Panc1 (cell line): ENCODE measurements around the gene CFAP299. TPM values are rescaled to one million over a fixed set of nuclear protein-coding genes. Genes with fewer than 3 reads are reported as not detected.

Source experiments
- ATAC-seq: fragments of 200-7000 bp; cut with Tn5 transposase; 2 replicates; pipeline ENCODE4 v1.9.1; 2020; ENCODE audit warnings: mild to moderate bottlenecking, moderate library complexity
- BruUV-seq: library from RNA; stranded (reverse); fragments of 400-500 nt; replicated peaks from 2 replicates; lab custom pipeline; 2021; lab: Mats Ljungman, UMichigan
- CTCF ChIA-PET: fragments of 300-600 bp; sonication (Branson Sonifier 250); formaldehyde crosslinking; loops from one replicate; lab custom pipeline; 2022; ENCODE audit warnings: antibody characterized with exemption; lab: Charles Lee
- POLR2A ChIA-PET: fragments of 300-600 bp; sonication (Branson Sonifier 250); formaldehyde crosslinking; loops from one replicate; lab custom pipeline; 2022; ENCODE audit warnings: antibody characterized with exemption; lab: Charles Lee
- DNase-seq: peaks from one replicate; pipeline ENCODE4 v3.0.0-alpha.2; 2010; ENCODE audit warnings: low read depth, low spot score
- H3K27ac ChIP-seq: 2 replicates; pipeline ENCODE4 v1.5.1; 2011; ENCODE audit warnings: mild to moderate bottlenecking, low read length, inconsistent platforms
- H3K27me3 ChIP-seq: fragments of 200-500 bp; sonication (Bioruptor generic); 2 replicates; pipeline ENCODE4 v1.6.0; 2014; ENCODE audit warnings: low read length, inconsistent platforms; ENCODE audit not compliant: control insufficient read depth, insufficient read depth
- H3K36me3 ChIP-seq: fragments of 200-500 bp; sonication (Bioruptor generic); 2 replicates; pipeline ENCODE4 v1.5.1; 2014; ENCODE audit warnings: inconsistent platforms, mild to moderate bottlenecking, low read length, moderate library complexity; ENCODE audit not compliant: control insufficient read depth, insufficient read depth
- H3K4me1 ChIP-seq: 2 replicates; pipeline ENCODE4 v1.5.1; 2011; ENCODE audit warnings: inconsistent platforms, mild to moderate bottlenecking, low read length, moderate library complexity; ENCODE audit not compliant: control insufficient read depth, insufficient read depth
- H3K4me3 ChIP-seq, 2 experiments: 2 replicates each; pipeline ENCODE4 v1.5.1; 2011 to 2012; ENCODE audit warnings: low read depth in 2 of 2, low read length in 2 of 2, mild to moderate bottlenecking in 2 of 2, inconsistent platforms in 1 of 2, moderate library complexity in 1 of 2
- H3K9me3 ChIP-seq: fragments of 200-500 bp; sonication (Bioruptor generic); 2 replicates; pipeline ENCODE4 v1.5.1; 2014; ENCODE audit warnings: low read depth, mild to moderate bottlenecking, inconsistent platforms, low read length, moderate library complexity; ENCODE audit not compliant: control insufficient read depth, insufficient read depth
- CTCF ChIP-seq: fragments of 450-650 bp; IDR thresholded peaks from 2 replicates; pipeline ENCODE4 v1.5.1; 2017; ENCODE audit warnings: mild to moderate bottlenecking
- POLR2AphosphoS5 ChIP-seq: IDR thresholded peaks from 2 replicates; pipeline ENCODE4 v1.6.1; 2012; ENCODE audit warnings: mild to moderate bottlenecking, low read depth, low read length, moderate library complexity
- REST ChIP-seq, 2 experiments: IDR thresholded peaks; 2 replicates each; pipeline ENCODE4 v1.6.1; 2011 to 2012; ENCODE audit warnings: low read depth in 2 of 2, control low read depth in 1 of 2, low read length in 1 of 2, mild to moderate bottlenecking in 1 of 2, moderate library complexity in 1 of 2; ENCODE audit not compliant: insufficient read depth in 1 of 2
- SIN3A ChIP-seq: IDR thresholded peaks from 2 replicates; pipeline ENCODE4 v1.6.1; 2012; ENCODE audit warnings: low read depth, mild to moderate bottlenecking, low read length, moderate library complexity, borderline replicate concordance; ENCODE audit not compliant: insufficient read depth
- TCF7L2 ChIP-seq: IDR thresholded peaks from 2 replicates; pipeline ENCODE4 v1.6.1; 2011; ENCODE audit warnings: mild to moderate bottlenecking, low read depth, low read length, inconsistent platforms
- in situ Hi-C: cut with HindIII; loops from 2 replicates; pipeline ENCODE4 v1.10.0; 2016; ENCODE audit warnings: low sequenced_read_pairs, low pct_unique_long_range_greater_than_20kb
- intact Hi-C: fragments of 100-400 bp; cut with micrococcal nuclease; formaldehyde crosslinking; loops from one replicate; pipeline ENCODE4 v1.10.0; 2022; ENCODE audit not compliant: unreplicated experiment
- total RNA-seq: library from RNA; stranded (reverse); gene quantifications from one replicate; pipeline ENCODE4 v1.2.1, GENCODE V29; 2021; ENCODE audit not compliant: unreplicated experiment

The CFAP299 gene
- total RNA-seq, 1 experiment from 2014 or later, result not detected

- in situ Hi-C loops (no loop called here), intact Hi-C loops (no loop called here)
- H3K36me3 ChIP-seq, result no peaks in the 10 kb centered on the region
- no peaks in the 10 kb centered on the region for H3K27me3 ChIP-seq
- ChIA-PET CTCF (no interaction called here), POLR2A (no interaction called here)
- H3K27ac ChIP-seq, result no peak overlapping the region
- DNase-seq (no peak), ATAC-seq (no peak)
- no peaks in the 10 kb centered on the region for H3K9me3 ChIP-seq
- H3K4me3 ChIP-seq, result no peak overlapping the region
- BruUV-seq, result no TSS peak
- TF ChIP-seq REST (IDR thresholded peaks at IDR 0.05; ENCODE audit: insufficient read depth in 1 of 2, low read depth in 2 of 2, low read length in 1 of 2) (no peak), CTCF (peak; percentile 5; the same call in 1 of the 2 replicates), TCF7L2 (no peak), POLR2AphosphoS5 (no peak)
- no peaks in the 10 kb centered on the region for H3K4me1 ChIP-seq
Measured at GRCh38 chr4:80592950-80593349, 257.4 kb downstream of the CFAP299 start.

GRCh38 chr4:80594701-80595100 lies 259.2 kb downstream of the CFAP299 start:
- H3K27me3 ChIP-seq, result no peaks in the 10 kb centered on the region
- intact Hi-C loops (no loop called here), in situ Hi-C loops (no loop called here)
- ChIA-PET CTCF (no interaction called here), POLR2A (no interaction called here)
- DNase-seq (no peak), ATAC-seq (no peak)
- no peak for TF ChIP-seq REST (IDR thresholded peaks at IDR 0.05; ENCODE audit: insufficient read depth in 1 of 2, low read depth in 2 of 2, low read length in 1 of 2)
- no peak for TF ChIP-seq SIN3A
- no peak for TF ChIP-seq TCF7L2
- TF ChIP-seq CTCF, result no peak
- TF ChIP-seq POLR2AphosphoS5, result no peak
- H3K4me3 ChIP-seq, result no peak overlapping the region
- no peaks in the 10 kb centered on the region for H3K36me3 ChIP-seq
- H3K27ac ChIP-seq, result no peak overlapping the region
- no TSS peak for BruUV-seq
- H3K4me1 ChIP-seq, result no peaks in the 10 kb centered on the region
- H3K9me3 ChIP-seq, result no peaks in the 10 kb centered on the region
